ENCODE measurements around the gene ATP12A. TPM values are rescaled to one million over a fixed set of nuclear protein-coding genes. Genes with fewer than 3 reads are reported as not detected.

ATP12A gene
- total RNA-seq, 4 donors from 2014 or later, result not detected

- no peak for TF ChIP-seq CTCF (IDR thresholded peaks at IDR 0.05; ENCODE audit: low read depth)
These were observed 8.7 kb downstream of the ATP12A start for GRCh38 chr13:24688950-24689349.

GRCh38 chr13:24691381-24691780, 11.2 kb downstream of the ATP12A start:
- TF ChIP-seq CTCF (IDR thresholded peaks at IDR 0.05; ENCODE audit: low read depth), result no peak

GRCh38 chr13:24692561-24692960, 12.4 kb downstream of the ATP12A start:
- no peak for TF ChIP-seq CTCF (IDR thresholded peaks at IDR 0.05; ENCODE audit: low read depth)

- TF ChIP-seq CTCF (IDR thresholded peaks at IDR 0.05; ENCODE audit: low read depth), result no peak
These were observed 13.8 kb downstream of the ATP12A start for GRCh38 chr13:24693862-24694471.

- TF ChIP-seq CTCF (IDR thresholded peaks at IDR 0.05; ENCODE audit: low read depth), result no peak
These were observed 14.7 kb downstream of the ATP12A start for GRCh38 chr13:24694907-24695306.

GRCh38 chr13:24698686-24699085, 18.5 kb downstream of the ATP12A start:
- no peak for TF ChIP-seq CTCF (IDR thresholded peaks at IDR 0.05; ENCODE audit: low read depth)

GRCh38 chr13:24699541-24699940, 19.3 kb downstream of the ATP12A start:
- TF ChIP-seq CTCF (IDR thresholded peaks at IDR 0.05; ENCODE audit: low read depth), result no peak

Measured in subcutaneous adipose tissue (tissue), 4 donors.